ENCODE results near the gene GMEB1. TPM values are rescaled to one million over a fixed set of nuclear protein-coding genes. Genes with fewer than 3 reads are reported as not detected.
"Not testable (repeated sequence)": the region's sequence is repeated elsewhere in the genome, so short reads cannot be mapped to it uniquely, and the experiment has no call there.

Gene GMEB1
- total and polyA plus RNA-seq, 2 experiments from 2014 or later, result 13.3 to 20.2 TPM

DNA sequence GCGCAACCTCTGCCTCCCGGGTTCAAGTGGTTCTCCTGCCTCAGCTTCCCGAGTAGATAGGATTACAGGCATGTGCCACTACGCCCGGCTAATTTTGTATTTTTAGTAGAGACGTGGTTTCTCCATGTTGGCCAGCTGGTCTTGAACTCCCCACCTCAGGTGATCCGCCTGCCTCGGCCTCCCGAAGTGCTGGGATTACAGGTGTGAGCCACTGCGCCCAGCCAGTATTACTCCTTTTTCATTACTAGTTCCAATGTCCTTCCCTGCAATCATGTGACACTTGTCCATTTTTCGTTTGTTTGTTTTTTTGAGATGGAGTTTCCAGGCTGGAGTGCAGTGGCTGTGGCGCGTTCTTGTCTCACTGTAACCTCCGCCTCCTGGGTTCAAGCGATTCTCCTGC is 4.4 kb downstream of the GMEB1 start:
- H3K27ac ChIP-seq (ENCODE audit: low read depth); H3F3A ChIP-seq (replicated peaks; ENCODE audit: low read depth); ATAC-seq; H3K4me3 Mint-ChIP-seq; H3K36me3 Mint-ChIP-seq (ENCODE audit: low read depth); H3K9me2 ChIP-seq (ENCODE audit: insufficient read depth); H2AFZ ChIP-seq; H3K36me3 ChIP-seq (ENCODE audit: insufficient read depth); DNase-seq (ENCODE audit: low spot score); H3K4me3 ChIP-seq; H4K20me1 ChIP-seq (replicated peaks; ENCODE audit: insufficient read depth); H3K9me3 Mint-ChIP-seq; H3K27ac Mint-ChIP-seq; H3K27me3 Mint-ChIP-seq (ENCODE audit: insufficient read depth, low read depth, poor library complexity); H3K4me2 ChIP-seq; H3K27me3 ChIP-seq (ENCODE audit: insufficient read depth): not testable (repeated sequence)
- H3K4me1 ChIP-seq (ENCODE audit: insufficient read depth), result peaks cover 20% of the 10 kb centered on the region
- peaks cover 14% of the 10 kb centered on the region for H3K4me1 Mint-ChIP-seq
- H3K79me2 ChIP-seq (replicated peaks; ENCODE audit: insufficient read depth), result peaks cover 59% of the 10 kb centered on the region

DNA sequence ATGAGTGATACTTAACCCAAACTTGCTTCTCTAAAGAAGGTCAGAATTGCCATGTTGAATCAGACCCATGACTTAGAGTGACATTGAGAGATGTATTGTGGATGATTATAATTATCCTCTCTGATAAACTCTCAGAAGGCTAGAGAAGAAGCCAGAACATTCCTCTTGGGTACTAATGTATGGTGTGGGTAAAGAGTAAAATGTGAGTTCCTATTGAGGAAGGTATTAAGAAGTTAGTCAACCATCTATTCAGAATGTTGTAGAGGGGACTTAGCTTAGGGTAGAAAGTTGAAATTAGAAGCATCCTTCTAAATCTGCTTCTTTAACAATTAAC is 7.3 kb downstream of the GMEB1 start:
- Histone ChIP-seq H3K27me3 (ENCODE audit: insufficient read depth) (no peaks in the 10 kb centered on the region), H3K9me2 (ENCODE audit: insufficient read depth) (no peaks in the 10 kb centered on the region), H3K79me2 (replicated peaks; ENCODE audit: insufficient read depth) (peaks cover 52% of the 10 kb centered on the region), H4K20me1 (replicated peaks; ENCODE audit: insufficient read depth) (peaks cover 3% of the 10 kb centered on the region; the same call in 1 of the 2 replicates), H2AFZ (no peak overlapping the region), H3K36me3 (ENCODE audit: insufficient read depth) (no peaks in the 10 kb centered on the region; the same call in 1 of the 2 replicates), H3K4me2 (no peak overlapping the region), H3K27ac (ENCODE audit: low read depth) (peak overlapping the region; percentile 20), H3K4me1 (ENCODE audit: insufficient read depth) (0 out of 2 replicates have a peak, but pooled peaks cover 4% of the 10 kb centered on the region), H3F3A (replicated peaks; ENCODE audit: low read depth) (peaks cover 5% of the 10 kb centered on the region; the same call in 1 of the 2 replicates), H3K4me3 (no peak overlapping the region)
- Mint-ChIP-seq H3K4me3 (no peak overlapping the region), H3K27ac (no peak overlapping the region), H3K9me3 (no peaks in the 10 kb centered on the region), H3K27me3 (ENCODE audit: insufficient read depth, low read depth, poor library complexity) (peaks cover 5% of the 10 kb centered on the region), H3K36me3 (ENCODE audit: low read depth) (peaks cover under 1% of the 10 kb centered on the region; the same call in 1 of the 3 replicates), H3K4me1 (peaks cover 1% of the 10 kb centered on the region)
- ATAC-seq (no peak), DNase-seq (ENCODE audit: low spot score) (no peak)
- TF ChIP-seq JUNB (IDR thresholded peaks at IDR 0.05; ENCODE audit: unreplicated experiment) (no peak), ZNF114 (CRISPR knock-in tag; IDR thresholded peaks at IDR 0.05) (no peak), CREB1 (CRISPR knock-in tag; IDR thresholded peaks at IDR 0.05; ENCODE audit: low read depth) (no peak), EZH2 (IDR thresholded peaks at IDR 0.05; ENCODE audit: low read depth, unreplicated experiment) (no peak), POLR2AphosphoS5 (IDR thresholded peaks at IDR 0.05; ENCODE audit: low read depth) (no peak), NANOG (IDR thresholded peaks at IDR 0.05; ENCODE audit: borderline replicate concordance) (no peak), EZH2phosphoT487 (IDR thresholded peaks at IDR 0.05; ENCODE audit: unreplicated experiment) (no peak), ZNF331 (CRISPR knock-in tag; IDR thresholded peaks at IDR 0.05; ENCODE audit: low read depth) (no peak), STAT1 (IDR thresholded peaks at IDR 0.05; ENCODE audit: unreplicated experiment) (no peak)
- TF ChIP-seq, protein P1, sequence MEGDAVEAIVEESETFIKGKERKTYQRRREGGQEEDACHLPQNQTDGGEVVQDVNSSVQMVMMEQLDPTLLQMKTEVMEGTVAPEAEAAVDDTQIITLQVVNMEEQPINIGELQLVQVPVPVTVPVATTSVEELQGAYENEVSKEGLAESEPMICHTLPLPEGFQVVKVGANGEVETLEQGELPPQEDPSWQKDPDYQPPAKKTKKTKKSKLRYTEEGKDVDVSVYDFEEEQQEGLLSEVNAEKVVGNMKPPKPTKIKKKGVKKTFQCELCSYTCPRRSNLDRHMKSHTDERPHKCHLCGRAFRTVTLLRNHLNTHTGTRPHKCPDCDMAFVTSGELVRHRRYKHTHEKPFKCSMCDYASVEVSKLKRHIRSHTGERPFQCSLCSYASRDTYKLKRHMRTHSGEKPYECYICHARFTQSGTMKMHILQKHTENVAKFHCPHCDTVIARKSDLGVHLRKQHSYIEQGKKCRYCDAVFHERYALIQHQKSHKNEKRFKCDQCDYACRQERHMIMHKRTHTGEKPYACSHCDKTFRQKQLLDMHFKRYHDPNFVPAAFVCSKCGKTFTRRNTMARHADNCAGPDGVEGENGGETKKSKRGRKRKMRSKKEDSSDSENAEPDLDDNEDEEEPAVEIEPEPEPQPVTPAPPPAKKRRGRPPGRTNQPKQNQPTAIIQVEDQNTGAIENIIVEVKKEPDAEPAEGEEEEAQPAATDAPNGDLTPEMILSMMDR (conservative IDR thresholded peaks at IDR 0.05; ENCODE audit: low read depth in 2 of 2), result no peak
- TF ChIP-seq, protein P2, sequence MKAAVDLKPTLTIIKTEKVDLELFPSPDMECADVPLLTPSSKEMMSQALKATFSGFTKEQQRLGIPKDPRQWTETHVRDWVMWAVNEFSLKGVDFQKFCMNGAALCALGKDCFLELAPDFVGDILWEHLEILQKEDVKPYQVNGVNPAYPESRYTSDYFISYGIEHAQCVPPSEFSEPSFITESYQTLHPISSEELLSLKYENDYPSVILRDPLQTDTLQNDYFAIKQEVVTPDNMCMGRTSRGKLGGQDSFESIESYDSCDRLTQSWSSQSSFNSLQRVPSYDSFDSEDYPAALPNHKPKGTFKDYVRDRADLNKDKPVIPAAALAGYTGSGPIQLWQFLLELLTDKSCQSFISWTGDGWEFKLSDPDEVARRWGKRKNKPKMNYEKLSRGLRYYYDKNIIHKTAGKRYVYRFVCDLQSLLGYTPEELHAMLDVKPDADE (IDR thresholded peaks at IDR 0.05), result no peak
- TF ChIP-seq, protein P3, sequence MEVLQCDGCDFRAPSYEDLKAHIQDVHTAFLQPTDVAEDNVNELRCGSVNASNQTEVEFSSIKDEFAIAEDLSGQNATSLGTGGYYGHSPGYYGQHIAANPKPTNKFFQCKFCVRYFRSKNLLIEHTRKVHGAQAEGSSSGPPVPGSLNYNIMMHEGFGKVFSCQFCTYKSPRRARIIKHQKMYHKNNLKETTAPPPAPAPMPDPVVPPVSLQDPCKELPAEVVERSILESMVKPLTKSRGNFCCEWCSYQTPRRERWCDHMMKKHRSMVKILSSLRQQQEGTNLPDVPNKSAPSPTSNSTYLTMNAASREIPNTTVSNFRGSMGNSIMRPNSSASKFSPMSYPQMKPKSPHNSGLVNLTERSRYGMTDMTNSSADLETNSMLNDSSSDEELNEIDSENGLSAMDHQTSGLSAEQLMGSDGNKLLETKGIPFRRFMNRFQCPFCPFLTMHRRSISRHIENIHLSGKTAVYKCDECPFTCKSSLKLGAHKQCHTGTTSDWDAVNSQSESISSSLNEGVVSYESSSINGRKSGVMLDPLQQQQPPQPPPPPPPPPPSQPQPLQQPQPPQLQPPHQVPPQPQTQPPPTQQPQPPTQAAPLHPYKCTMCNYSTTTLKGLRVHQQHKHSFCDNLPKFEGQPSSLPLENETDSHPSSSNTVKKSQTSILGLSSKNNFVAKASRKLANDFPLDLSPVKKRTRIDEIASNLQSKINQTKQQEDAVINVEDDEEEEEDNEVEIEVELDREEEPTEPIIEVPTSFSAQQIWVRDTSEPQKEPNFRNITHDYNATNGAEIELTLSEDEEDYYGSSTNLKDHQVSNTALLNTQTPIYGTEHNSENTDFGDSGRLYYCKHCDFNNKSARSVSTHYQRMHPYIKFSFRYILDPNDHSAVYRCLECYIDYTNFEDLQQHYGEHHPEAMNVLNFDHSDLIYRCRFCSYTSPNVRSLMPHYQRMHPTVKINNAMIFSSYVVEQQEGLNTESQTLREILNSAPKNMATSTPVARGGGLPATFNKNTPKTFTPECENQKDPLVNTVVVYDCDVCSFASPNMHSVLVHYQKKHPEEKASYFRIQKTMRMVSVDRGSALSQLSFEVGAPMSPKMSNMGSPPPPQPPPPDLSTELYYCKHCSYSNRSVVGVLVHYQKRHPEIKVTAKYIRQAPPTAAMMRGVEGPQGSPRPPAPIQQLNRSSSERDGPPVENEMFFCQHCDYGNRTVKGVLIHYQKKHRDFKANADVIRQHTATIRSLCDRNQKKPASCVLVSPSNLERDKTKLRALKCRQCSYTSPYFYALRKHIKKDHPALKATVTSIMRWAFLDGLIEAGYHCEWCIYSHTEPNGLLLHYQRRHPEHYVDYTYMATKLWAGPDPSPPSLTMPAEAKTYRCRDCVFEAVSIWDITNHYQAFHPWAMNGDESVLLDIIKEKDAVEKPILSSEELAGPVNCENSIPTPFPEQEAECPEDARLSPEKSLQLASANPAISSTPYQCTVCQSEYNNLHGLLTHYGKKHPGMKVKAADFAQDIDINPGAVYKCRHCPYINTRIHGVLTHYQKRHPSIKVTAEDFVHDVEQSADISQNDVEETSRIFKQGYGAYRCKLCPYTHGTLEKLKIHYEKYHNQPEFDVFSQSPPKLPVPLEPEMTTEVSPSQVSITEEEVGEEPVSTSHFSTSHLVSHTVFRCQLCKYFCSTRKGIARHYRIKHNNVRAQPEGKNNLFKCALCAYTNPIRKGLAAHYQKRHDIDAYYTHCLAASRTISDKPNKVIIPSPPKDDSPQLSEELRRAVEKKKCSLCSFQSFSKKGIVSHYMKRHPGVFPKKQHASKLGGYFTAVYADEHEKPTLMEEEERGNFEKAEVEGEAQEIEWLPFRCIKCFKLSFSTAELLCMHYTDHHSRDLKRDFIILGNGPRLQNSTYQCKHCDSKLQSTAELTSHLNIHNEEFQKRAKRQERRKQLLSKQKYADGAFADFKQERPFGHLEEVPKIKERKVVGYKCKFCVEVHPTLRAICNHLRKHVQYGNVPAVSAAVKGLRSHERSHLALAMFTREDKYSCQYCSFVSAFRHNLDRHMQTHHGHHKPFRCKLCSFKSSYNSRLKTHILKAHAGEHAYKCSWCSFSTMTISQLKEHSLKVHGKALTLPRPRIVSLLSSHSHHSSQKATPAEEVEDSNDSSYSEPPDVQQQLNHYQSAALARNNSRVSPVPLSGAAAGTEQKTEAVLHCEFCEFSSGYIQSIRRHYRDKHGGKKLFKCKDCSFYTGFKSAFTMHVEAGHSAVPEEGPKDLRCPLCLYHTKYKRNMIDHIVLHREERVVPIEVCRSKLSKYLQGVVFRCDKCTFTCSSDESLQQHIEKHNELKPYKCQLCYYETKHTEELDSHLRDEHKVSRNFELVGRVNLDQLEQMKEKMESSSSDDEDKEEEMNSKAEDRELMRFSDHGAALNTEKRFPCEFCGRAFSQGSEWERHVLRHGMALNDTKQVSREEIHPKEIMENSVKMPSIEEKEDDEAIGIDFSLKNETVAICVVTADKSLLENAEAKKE (CRISPR knock-in tag; IDR thresholded peaks at IDR 0.05), result no peak

Measured in GM23338 (cell line).